HG03060 (cell line): ENCODE measurements around the gene GTF2H4.
"Not testable (repeated sequence)": the region's sequence is repeated elsewhere in the genome, so short reads cannot be mapped to it uniquely, and the experiment has no call there.

ENCODE experiments used
- ATAC-seq: cut with Tn5 transposase; IDR thresholded peaks from one replicate; pipeline ENCODE4 v1.9.1; 2021; ENCODE audit warnings: low read depth, moderate number of reproducible peaks; ENCODE audit not compliant: unreplicated experiment

GTF2H4 gene

GRCh38 chr6:30893666-30894065, 14.3 kb upstream of the GTF2H4 start:
- ATAC-seq = no peak

GRCh38 chr6:30894381-30894780, 13.6 kb upstream of the GTF2H4 start:
- no peak for ATAC-seq

GRCh38 chr6:30894935-30895334, 13.1 kb upstream of the GTF2H4 start:
- no peak for ATAC-seq

GRCh38 chr6:30895343-30895742, 12.7 kb upstream of the GTF2H4 start:
- no peak for ATAC-seq

- ATAC-seq = no peak
Observed at GRCh38 chr6:30896541-30896940, 11.5 kb upstream of the GTF2H4 start.

GRCh38 chr6:30897882-30898281, 10.1 kb upstream of the GTF2H4 start:
- ATAC-seq = no peak

GRCh38 chr6:30898750-30899360, 9.2 kb upstream of the GTF2H4 start:
- ATAC-seq = no peak

- no peak for ATAC-seq
Observed at GRCh38 chr6:30900863-30901417, 7.1 kb upstream of the GTF2H4 start.

- no peak for ATAC-seq
Observed at GRCh38 chr6:30901436-30901835, 6.6 kb upstream of the GTF2H4 start.

GRCh38 chr6:30902196-30902595, 5.8 kb upstream of the GTF2H4 start:
- not testable (repeated sequence) for ATAC-seq

- ATAC-seq = no peak
Observed at GRCh38 chr6:30902709-30903108, 5.3 kb upstream of the GTF2H4 start.

- no peak for ATAC-seq
Observed at GRCh38 chr6:30903236-30903635, 4.8 kb upstream of the GTF2H4 start.

- not testable (repeated sequence) for ATAC-seq
Observed at GRCh38 chr6:30907290-30907757, 683 bp upstream of the GTF2H4 start.

GRCh38 chr6:30908700-30909099, 693 bp downstream of the GTF2H4 start:
- no peak for ATAC-seq

- not testable (repeated sequence) for ATAC-seq
Observed at GRCh38 chr6:30910473-30910872, 2.5 kb downstream of the GTF2H4 start.

- no peak for ATAC-seq
Observed at GRCh38 chr6:30912746-30913520, 4.9 kb downstream of the GTF2H4 start.

GRCh38 chr6:30913721-30914075, 5.7 kb downstream of the GTF2H4 start:
- no peak for ATAC-seq

GRCh38 chr6:30914076-30914853, 6.3 kb downstream of the GTF2H4 start, which contains the start of gene VARS2:
VARS2 (plus strand) TSS chr6:30914238; CDS start chr6:30914837, 599 bp downstream.
- ATAC-seq = no peak

GRCh38 chr6:30914854-30915590, 7.0 kb downstream of the GTF2H4 start:
- no peak for ATAC-seq

- ATAC-seq = no peak
Observed at GRCh38 chr6:30915591-30915946, 7.6 kb downstream of the GTF2H4 start.
